SK-N-SH treated with all-trans-retinoic acid at 6 μM for 48 hours (cell line): Measurements from ENCODE around the gene TIMM50.
A peak's percentile ranks its signal among the peaks of the same experiment; 100 is the strongest.

Experiments
- ATAC-seq: fragments of 200-7000 bp; cut with Tn5 transposase; 3 replicates; pipeline ENCODE4 v1.9.1; 2020; ENCODE audit warnings: mild to moderate bottlenecking, moderate library complexity
- ARNTL ChIP-seq: fragments of 450-650 bp; formaldehyde crosslinking; IDR thresholded peaks from 2 replicates; pipeline ENCODE4 v1.5.0; 2020; ENCODE audit warnings: low read depth, mild to moderate bottlenecking, moderate library complexity, borderline replicate concordance
- ESRRG ChIP-seq: fragments of 250-450 bp; sonication (Bioruptor Pico); IDR thresholded peaks from 2 replicates; pipeline ENCODE4 v1.6.1; 2021; ENCODE audit warnings: mild to moderate bottlenecking
- ISL1 ChIP-seq: fragments of 250-450 bp; sonication (Bioruptor Pico); IDR thresholded peaks from 2 replicates; pipeline ENCODE4 v2.1.2; 2022; ENCODE audit warnings: mild to moderate bottlenecking, moderate library complexity
- OSR1 ChIP-seq: fragments of 250-450 bp; sonication (Bioruptor Pico); IDR thresholded peaks from 2 replicates; pipeline ENCODE4 v1.8.0; 2022; ENCODE audit warnings: moderate library complexity, mild to moderate bottlenecking, inconsistent platforms
- PPARA ChIP-seq: fragments of 250-450 bp; sonication (Bioruptor Pico); IDR thresholded peaks from 2 replicates; pipeline ENCODE4 v1.5.0; 2020; ENCODE audit warnings: mild to moderate bottlenecking, borderline replicate concordance
- RARB ChIP-seq: fragments of 250-450 bp; sonication (Bioruptor Pico); IDR thresholded peaks from 2 replicates; pipeline ENCODE4 v1.8.0; 2021; ENCODE audit warnings: mild to moderate bottlenecking, moderate library complexity
- SNAI2 ChIP-seq: fragments of 250-450 bp; sonication (Bioruptor Pico); IDR thresholded peaks from 2 replicates; pipeline ENCODE4 v1.5.0; 2020; ENCODE audit warnings: mild to moderate bottlenecking, moderate library complexity
- TOX ChIP-seq: fragments of 250-450 bp; sonication (Bioruptor Pico); IDR thresholded peaks from 2 replicates; pipeline ENCODE4 v1.8.0; 2021; ENCODE audit warnings: mild to moderate bottlenecking, moderate library complexity, borderline replicate concordance
- ZC3H10 ChIP-seq: fragments of 250-450 bp; sonication (Bioruptor Pico); IDR thresholded peaks from 2 replicates; pipeline ENCODE4 v1.5.1; 2021; ENCODE audit warnings: mild to moderate bottlenecking, moderate library complexity
- ZFP3 ChIP-seq: fragments of 250-450 bp; sonication (Bioruptor Pico); IDR thresholded peaks from 2 replicates; pipeline ENCODE4 v1.5.0; 2020; ENCODE audit warnings: mild to moderate bottlenecking, moderate library complexity
- ZFP30 ChIP-seq: fragments of 450-650 bp; formaldehyde crosslinking; IDR thresholded peaks from 2 replicates; pipeline ENCODE4 v1.5.0; 2022; ENCODE audit warnings: mild to moderate bottlenecking, moderate library complexity
- ZNF565 ChIP-seq: fragments of 450-650 bp; formaldehyde crosslinking; conservative IDR thresholded peaks from 2 replicates; pipeline ENCODE4 v1.5.0; 2020; ENCODE audit warnings: low read depth, mild to moderate bottlenecking, moderate library complexity
- ZNF70 ChIP-seq: fragments of 450-650 bp; formaldehyde crosslinking; IDR thresholded peaks from 2 replicates; pipeline ENCODE4 v1.5.0; 2020; ENCODE audit warnings: mild to moderate bottlenecking, moderate library complexity
- TF ChIP-seq, protein P1 (sequence below): fragments of 250-450 bp; sonication (Bioruptor Pico); IDR thresholded peaks from 2 replicates; pipeline ENCODE4 v1.5.1; 2021; ENCODE audit warnings: mild to moderate bottlenecking, moderate library complexity
- TF ChIP-seq, protein P2 (sequence below): fragments of 250-450 bp; sonication (Bioruptor Pico); IDR thresholded peaks from 2 replicates; pipeline ENCODE4 v1.5.1; 2020; ENCODE audit warnings: low read depth, mild to moderate bottlenecking, moderate library complexity
- TF ChIP-seq, protein P3 (sequence below): fragments of 250-450 bp; sonication (Bioruptor Pico); IDR thresholded peaks from 2 replicates; pipeline ENCODE4 v1.8.0; 2020; ENCODE audit warnings: mild to moderate bottlenecking, moderate library complexity, borderline replicate concordance
- TF ChIP-seq, protein P4 (sequence below): fragments of 250-450 bp; sonication (Bioruptor Pico); IDR thresholded peaks from 2 replicates; pipeline ENCODE4 v1.5.0; 2020; ENCODE audit warnings: mild to moderate bottlenecking, moderate library complexity
- TF ChIP-seq, protein P5 (sequence below): fragments of 250-450 bp; sonication (Bioruptor Pico); IDR thresholded peaks from 2 replicates; pipeline ENCODE4 v1.8.0; 2021; ENCODE audit warnings: low read depth, mild to moderate bottlenecking, moderate library complexity, borderline replicate concordance

Gene TIMM50

DNA sequence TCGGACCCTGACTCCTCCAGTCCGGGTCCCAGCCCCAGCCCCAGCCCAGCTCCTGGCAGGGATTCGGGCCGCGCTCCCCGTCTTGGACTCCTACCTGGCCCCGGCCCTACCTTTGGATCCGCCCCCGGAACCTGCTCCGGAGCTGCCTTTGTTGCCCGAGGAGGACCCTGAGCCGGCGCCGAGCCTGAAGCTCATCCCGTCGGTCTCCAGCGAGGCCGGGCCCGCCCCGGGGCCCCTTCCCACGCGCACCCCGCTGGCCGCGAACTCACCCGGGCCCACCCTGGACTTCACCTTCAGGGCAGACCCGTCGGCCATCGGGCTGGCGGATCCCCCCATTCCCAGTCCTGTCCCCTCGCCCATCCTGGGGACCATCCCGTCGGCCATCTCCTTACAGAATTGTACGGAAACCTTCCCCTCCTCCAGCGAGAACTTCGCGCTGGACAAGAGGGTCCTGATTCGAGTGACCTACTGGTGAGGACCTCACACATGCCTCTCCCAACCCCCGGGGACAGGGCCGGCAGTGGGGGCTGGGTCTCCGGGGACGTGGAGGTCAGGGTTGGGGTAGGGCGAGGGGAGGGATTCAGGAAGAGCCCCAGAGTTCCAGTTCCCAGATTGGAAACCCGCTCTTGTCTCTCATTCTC lies 35.0 kb downstream of the TIMM50 start:
- ATAC-seq, result peak; percentile 30
- TF ChIP-seq OSR1 (CRISPR knock-in tag) (no peak), RARB (CRISPR knock-in tag) (no peak)
- TF ChIP-seq, protein P1, sequence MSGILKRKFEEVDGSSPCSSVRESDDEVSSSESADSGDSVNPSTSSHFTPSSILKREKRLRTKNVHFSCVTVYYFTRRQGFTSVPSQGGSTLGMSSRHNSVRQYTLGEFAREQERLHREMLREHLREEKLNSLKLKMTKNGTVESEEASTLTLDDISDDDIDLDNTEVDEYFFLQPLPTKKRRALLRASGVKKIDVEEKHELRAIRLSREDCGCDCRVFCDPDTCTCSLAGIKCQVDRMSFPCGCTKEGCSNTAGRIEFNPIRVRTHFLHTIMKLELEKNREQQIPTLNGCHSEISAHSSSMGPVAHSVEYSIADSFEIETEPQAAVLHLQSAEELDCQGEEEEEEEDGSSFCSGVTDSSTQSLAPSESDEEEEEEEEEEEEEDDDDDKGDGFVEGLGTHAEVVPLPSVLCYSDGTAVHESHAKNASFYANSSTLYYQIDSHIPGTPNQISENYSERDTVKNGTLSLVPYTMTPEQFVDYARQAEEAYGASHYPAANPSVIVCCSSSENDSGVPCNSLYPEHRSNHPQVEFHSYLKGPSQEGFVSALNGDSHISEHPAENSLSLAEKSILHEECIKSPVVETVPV, result no peak
- TF ChIP-seq, protein P2, sequence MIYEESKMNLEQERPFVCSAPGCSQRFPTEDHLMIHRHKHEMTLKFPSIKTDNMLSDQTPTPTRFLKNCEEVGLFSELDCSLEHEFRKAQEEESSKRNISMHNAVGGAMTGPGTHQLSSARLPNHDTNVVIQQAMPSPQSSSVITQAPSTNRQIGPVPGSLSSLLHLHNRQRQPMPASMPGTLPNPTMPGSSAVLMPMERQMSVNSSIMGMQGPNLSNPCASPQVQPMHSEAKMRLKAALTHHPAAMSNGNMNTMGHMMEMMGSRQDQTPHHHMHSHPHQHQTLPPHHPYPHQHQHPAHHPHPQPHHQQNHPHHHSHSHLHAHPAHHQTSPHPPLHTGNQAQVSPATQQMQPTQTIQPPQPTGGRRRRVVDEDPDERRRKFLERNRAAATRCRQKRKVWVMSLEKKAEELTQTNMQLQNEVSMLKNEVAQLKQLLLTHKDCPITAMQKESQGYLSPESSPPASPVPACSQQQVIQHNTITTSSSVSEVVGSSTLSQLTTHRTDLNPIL (CRISPR knock-in tag), result no peak
- TF ChIP-seq, all 23 proteins: peak for 0

DNA sequence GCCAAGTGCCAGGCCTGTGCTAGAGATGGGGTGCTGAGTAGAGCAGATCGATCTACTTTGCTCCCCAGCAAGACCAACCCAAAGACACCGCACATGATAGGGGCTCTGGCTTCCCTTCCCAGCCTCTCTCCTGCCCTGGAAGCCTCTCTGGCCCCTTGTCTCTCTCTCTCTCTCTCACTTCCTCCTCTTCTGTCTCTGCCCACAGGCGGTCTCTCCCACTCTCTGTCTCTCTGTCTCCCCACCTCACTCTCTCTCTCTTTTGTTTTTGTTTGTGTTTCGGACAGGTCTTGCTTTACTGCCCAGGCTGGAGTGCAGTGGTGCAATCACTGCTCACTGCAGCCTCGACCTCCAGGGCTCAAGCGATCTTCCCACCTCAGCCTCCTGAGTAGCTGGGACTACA lies 35.6 kb downstream of the TIMM50 start:
- ATAC-seq, result no peak
- no peak for TF ChIP-seq OSR1 (CRISPR knock-in tag)
- TF ChIP-seq, protein P3, sequence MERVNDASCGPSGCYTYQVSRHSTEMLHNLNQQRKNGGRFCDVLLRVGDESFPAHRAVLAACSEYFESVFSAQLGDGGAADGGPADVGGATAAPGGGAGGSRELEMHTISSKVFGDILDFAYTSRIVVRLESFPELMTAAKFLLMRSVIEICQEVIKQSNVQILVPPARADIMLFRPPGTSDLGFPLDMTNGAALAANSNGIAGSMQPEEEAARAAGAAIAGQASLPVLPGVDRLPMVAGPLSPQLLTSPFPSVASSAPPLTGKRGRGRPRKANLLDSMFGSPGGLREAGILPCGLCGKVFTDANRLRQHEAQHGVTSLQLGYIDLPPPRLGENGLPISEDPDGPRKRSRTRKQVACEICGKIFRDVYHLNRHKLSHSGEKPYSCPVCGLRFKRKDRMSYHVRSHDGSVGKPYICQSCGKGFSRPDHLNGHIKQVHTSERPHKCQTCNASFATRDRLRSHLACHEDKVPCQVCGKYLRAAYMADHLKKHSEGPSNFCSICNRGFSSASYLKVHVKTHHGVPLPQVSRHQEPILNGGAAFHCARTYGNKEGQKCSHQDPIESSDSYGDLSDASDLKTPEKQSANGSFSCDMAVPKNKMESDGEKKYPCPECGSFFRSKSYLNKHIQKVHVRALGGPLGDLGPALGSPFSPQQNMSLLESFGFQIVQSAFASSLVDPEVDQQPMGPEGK (CRISPR knock-in tag), result no peak
- no peak for TF ChIP-seq SNAI2 (CRISPR knock-in tag)
- no peak for TF ChIP-seq ZFP30 (CRISPR knock-in tag)
- TF ChIP-seq ZNF565 (CRISPR knock-in tag), result no peak
- TF ChIP-seq, protein P4, sequence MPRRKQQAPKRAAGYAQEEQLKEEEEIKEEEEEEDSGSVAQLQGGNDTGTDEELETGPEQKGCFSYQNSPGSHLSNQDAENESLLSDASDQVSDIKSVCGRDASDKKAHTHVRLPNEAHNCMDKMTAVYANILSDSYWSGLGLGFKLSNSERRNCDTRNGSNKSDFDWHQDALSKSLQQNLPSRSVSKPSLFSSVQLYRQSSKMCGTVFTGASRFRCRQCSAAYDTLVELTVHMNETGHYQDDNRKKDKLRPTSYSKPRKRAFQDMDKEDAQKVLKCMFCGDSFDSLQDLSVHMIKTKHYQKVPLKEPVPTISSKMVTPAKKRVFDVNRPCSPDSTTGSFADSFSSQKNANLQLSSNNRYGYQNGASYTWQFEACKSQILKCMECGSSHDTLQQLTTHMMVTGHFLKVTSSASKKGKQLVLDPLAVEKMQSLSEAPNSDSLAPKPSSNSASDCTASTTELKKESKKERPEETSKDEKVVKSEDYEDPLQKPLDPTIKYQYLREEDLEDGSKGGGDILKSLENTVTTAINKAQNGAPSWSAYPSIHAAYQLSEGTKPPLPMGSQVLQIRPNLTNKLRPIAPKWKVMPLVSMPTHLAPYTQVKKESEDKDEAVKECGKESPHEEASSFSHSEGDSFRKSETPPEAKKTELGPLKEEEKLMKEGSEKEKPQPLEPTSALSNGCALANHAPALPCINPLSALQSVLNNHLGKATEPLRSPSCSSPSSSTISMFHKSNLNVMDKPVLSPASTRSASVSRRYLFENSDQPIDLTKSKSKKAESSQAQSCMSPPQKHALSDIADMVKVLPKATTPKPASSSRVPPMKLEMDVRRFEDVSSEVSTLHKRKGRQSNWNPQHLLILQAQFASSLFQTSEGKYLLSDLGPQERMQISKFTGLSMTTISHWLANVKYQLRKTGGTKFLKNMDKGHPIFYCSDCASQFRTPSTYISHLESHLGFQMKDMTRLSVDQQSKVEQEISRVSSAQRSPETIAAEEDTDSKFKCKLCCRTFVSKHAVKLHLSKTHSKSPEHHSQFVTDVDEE (CRISPR knock-in tag), result no peak
- no peak for TF ChIP-seq ISL1
- TF ChIP-seq ZFP3 (CRISPR knock-in tag), result no peak

DNA sequence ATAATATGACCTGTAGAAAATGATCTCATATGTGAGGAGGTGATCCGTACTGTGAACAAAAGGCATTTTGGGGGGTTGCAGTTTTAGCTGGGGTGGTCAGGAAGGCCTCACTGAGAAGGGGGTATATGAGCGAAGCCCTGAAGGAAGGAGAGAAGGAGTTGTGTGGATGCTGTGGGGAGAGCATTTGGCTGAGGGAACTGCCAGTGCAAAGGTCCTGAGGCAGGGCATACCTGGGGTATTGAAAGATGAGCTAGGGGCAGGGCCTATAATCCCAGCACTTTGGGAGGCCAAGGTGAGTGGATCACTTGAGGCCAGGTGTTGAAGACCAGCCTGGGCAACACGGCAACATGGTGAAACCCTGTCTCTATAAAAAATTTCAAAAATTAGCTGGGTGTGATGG lies 36.8 kb downstream of the TIMM50 start:
- ATAC-seq, result no peak
- TF ChIP-seq, protein P2 (CRISPR knock-in tag), result no peak
- TF ChIP-seq, protein P3 (CRISPR knock-in tag), result no peak
- no peak for TF ChIP-seq OSR1 (CRISPR knock-in tag)
- TF ChIP-seq, protein P5, sequence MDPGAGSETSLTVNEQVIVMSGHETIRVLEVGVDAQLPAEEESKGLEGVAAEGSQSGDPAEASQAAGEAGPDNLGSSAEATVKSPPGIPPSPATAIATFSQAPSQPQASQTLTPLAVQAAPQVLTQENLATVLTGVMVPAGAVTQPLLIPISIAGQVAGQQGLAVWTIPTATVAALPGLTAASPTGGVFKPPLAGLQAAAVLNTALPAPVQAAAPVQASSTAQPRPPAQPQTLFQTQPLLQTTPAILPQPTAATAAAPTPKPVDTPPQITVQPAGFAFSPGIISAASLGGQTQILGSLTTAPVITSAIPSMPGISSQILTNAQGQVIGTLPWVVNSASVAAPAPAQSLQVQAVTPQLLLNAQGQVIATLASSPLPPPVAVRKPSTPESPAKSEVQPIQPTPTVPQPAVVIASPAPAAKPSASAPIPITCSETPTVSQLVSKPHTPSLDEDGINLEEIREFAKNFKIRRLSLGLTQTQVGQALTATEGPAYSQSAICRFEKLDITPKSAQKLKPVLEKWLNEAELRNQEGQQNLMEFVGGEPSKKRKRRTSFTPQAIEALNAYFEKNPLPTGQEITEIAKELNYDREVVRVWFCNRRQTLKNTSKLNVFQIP (CRISPR knock-in tag), result no peak
- no peak for TF ChIP-seq ISL1
- TF ChIP-seq TOX, result no peak
- no peak for TF ChIP-seq ZNF70 (CRISPR knock-in tag)
- TF ChIP-seq, protein P1, result no peak
- no peak for TF ChIP-seq ZFP3 (CRISPR knock-in tag)
- TF ChIP-seq SNAI2 (CRISPR knock-in tag), result no peak
- no peak for TF ChIP-seq ARNTL (CRISPR knock-in tag)
- no peak for TF ChIP-seq ZFP30 (CRISPR knock-in tag)
- TF ChIP-seq, protein P4 (CRISPR knock-in tag), result no peak
- TF ChIP-seq ESRRG (CRISPR knock-in tag), result no peak
- no peak for TF ChIP-seq ZNF565 (CRISPR knock-in tag)
- no peak for TF ChIP-seq ZC3H10 (CRISPR knock-in tag)
- TF ChIP-seq PPARA (CRISPR knock-in tag), result no peak
